ENCODE results near the gene EGFL7. TPM values are rescaled to one million over a fixed set of nuclear protein-coding genes. Genes with fewer than 3 reads are reported as not detected.

Gene EGFL7
- total RNA-seq, 1 donor from 2014 or later = 35.0 TPM

DNA sequence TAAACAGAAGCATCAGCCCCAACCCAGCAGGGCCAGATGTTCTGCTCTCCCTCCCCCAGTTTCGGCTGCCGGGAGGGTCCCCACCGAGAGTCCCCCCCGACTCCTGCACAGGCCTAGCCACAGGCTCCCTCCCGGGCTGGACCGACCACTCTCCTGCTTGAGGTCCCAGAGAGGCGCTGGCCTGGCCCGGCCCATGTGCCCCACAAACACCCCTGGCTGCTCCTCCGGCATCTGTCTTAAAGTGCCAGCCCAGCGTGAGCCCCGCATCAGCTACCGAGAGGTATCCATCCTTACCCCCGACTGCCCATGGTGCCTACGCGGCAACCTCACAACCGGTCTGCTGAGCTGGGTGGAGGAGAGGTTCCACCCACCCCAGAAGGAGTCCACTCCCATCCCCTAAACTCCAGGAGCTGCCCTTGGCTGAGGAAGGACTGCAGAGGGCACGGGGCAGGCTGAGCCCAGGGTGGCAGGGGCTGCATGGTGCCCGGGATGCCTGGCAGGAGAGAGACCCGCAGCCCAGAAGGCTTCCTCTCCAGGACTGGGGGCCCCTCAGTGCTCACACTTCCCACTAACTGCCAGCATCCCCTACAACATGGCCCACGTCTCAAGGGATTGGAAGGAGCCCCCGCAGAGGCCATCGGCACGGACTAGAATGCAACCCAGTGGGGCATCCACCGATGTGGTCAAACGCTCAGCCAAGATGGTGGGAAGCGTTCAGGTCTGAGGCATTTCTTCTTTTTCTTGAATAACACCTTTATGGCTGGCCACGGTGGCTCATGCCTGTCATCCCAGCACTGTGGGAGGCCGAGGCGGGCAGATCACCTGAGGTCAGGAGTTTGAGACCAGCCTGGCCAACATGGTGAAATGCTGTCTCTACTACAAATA lies 15.6 kb upstream of the EGFL7 start:
- TF ChIP-seq CTCF (conservative IDR thresholded peaks at IDR 0.05; ENCODE audit: low read depth, low read length) = no peak
- DNase-seq (ENCODE audit: low read depth) = no peak
- no peak overlapping the region for H3K4me3 ChIP-seq (ENCODE audit: low read depth, low read length)

DNA sequence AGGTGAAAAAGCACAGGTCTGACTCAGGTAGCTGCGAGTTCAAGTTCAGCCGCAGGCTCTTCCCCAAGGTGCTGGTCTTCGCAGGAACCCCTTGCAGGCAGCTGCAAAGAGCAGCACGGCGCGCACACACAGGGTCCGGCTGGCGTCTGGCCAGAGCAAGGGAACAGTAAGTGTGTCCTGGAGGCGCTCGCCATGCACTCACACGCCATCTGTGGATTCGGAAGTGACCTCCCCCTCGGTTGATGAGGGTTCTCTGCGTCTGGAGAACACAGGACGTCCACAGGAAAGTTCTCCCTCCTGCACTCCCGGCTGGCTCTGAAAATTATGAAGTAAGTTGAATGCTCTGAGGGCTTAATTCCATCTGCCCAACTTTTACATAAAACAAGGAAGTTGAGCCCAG lies 14.0 kb upstream of the EGFL7 start:
- no peak for DNase-seq (ENCODE audit: low read depth)
- TF ChIP-seq CTCF (conservative IDR thresholded peaks at IDR 0.05; ENCODE audit: low read depth, low read length) = no peak
- H3K4me3 ChIP-seq (ENCODE audit: low read depth, low read length) = no peak overlapping the region

DNA sequence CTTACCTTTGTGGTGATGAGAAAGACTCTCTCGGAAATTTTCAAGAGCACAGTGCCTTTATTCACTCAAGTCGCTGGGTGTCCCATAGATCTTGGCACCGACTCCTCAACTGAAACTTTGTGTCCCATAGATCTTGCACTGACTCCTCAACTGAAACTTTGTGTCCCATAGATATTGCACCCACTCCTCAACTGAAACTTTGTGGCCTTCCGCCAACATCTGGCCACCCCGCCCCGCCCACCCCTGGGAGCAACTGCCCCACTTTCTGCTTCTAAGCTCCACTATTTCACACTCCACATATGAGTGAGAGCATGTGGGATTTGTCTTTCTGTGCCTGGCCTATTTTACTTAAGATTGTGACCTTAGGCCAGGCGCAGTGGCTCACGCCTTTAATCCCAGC lies 12.7 kb upstream of the EGFL7 start:
- no peak overlapping the region for H3K4me3 ChIP-seq (ENCODE audit: low read depth, low read length)
- no peak for TF ChIP-seq CTCF (conservative IDR thresholded peaks at IDR 0.05; ENCODE audit: low read depth, low read length)
- DNase-seq (ENCODE audit: low read depth) = no peak

DNA sequence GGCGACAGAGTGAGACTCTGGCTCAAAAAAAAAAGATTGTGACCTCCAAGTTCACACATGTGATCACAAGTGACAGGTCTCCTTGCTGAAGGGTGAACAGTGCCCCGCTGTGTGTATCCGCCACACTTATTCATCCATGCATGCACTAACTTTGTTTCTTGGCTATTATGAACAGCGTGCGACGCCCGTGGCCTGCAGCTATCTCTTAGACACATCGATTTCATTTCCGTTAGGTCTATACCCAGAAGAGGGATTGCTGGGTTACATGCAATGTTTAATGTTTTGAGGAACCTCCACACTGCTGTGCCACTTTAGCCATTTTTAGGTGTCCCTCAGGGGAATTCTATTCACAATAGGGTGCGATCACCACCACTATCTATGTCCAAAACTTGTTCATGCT lies 12.1 kb upstream of the EGFL7 start:
- no peak for TF ChIP-seq CTCF (conservative IDR thresholded peaks at IDR 0.05; ENCODE audit: low read depth, low read length)
- DNase-seq (ENCODE audit: low read depth) = no peak
- H3K4me3 ChIP-seq (ENCODE audit: low read depth, low read length) = no peak overlapping the region

GRCh38 chr9:136651860-136652259 lies 10.9 kb upstream of the EGFL7 start:
- DNase-seq (ENCODE audit: low read depth) = no peak
- no peak for TF ChIP-seq CTCF (conservative IDR thresholded peaks at IDR 0.05; ENCODE audit: low read depth, low read length)
- H3K4me3 ChIP-seq (ENCODE audit: low read depth, low read length) = no peak overlapping the region

DNA sequence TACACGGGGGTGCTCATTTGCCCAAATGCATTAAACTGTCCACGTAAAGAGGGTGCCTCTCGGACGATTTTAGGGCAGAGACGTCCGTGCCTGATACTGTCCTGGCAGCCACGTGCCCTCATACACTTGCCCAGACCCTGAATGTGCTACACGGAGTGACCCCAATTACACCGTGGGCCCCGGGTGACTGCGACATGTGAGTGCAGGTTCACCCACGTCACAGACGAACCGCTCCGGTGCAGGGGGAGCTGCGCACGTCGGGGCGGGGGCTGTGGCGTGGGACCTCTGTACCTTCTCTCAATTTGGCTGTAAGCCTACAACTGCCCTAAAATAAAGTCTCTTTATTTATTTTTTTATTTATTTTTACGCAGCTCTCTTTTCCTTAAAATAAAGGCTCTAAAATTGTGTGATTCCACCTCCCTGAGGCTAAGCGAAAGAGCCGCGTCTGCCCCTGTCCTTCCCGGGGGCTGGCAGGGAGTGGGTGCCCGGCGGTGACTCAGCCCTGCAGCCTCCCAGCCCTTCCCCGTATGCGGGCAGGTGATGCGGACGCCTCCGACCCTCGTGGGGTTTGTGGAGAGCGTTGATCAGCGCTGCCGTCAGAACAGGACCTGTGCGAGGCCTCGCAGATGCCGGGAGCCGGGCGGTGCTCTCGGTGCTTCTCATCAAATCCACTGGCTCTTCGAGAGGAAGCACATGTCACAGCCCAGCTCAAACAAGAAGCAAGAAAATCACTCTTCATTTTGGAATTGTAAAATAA lies 9.2 kb upstream of the EGFL7 start:
- H3K4me3 ChIP-seq (ENCODE audit: low read depth, low read length) = no peak overlapping the region
- DNase-seq (ENCODE audit: low read depth) = no peak
- no peak for TF ChIP-seq CTCF (conservative IDR thresholded peaks at IDR 0.05; ENCODE audit: low read depth, low read length)
